NB4 (cell line): Measurements from ENCODE around the gene APOL4.

Source experiments
- MAX ChIP-seq: IDR thresholded peaks from 2 replicates; pipeline ENCODE4 v1.6.1; 2011; ENCODE audit warnings: low read depth, low read length
- POLR2A ChIP-seq: IDR thresholded peaks from 2 replicates; pipeline ENCODE4 v1.6.1; 2011; ENCODE audit warnings: mild to moderate bottlenecking; ENCODE audit not compliant: insufficient read length; ENCODE audit errors: extremely low read depth
- TF ChIP-seq, protein P1 (sequence below): IDR thresholded peaks from one replicate; pipeline ENCODE4 v1.5.1; 2012; ENCODE audit warnings: low read depth, low read length

DNA sequence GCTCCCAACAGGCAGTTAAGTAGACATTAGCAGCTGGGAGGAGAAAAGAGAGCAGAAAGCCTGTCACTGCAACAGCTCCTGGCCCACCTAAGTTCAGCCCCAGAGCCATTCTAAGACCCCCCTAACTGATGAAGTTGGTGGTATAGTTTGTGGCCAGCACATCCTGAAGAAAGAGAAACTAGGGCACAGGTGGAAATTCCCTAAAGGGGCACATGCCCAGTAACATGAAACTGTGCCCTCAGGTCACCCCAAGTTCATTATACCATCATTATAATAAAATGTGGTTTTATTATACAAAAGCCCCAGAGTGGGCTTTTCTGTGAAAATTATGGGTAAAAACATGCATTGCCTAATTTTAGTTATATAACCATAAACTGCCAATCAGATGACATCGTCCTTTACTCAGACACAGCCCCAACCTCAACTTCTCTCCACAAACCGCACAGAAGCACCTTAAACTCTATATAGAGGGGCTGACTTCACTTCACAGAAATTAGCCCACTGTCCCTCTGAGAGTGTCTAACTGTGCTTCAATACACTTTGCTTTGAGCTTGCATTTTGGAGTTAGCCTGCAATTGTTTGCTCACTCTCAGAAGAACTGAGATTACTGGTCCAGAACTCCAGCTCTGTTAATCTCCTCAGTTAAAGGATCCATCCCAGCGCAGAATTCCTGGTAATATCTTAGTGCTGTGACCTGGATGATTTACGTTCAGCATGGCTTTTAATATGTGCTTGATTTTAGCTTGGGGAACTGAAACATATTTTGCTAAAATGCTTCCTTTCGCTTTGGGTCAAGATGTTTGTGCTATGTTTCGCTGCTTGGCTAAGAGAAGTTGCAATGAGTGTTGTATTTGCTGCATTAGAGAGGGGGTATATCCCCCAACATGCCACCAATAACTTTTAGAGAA lies 39.2 kb downstream of the APOL4 start:
- no peak for TF ChIP-seq POLR2A
- TF ChIP-seq, protein P1, sequence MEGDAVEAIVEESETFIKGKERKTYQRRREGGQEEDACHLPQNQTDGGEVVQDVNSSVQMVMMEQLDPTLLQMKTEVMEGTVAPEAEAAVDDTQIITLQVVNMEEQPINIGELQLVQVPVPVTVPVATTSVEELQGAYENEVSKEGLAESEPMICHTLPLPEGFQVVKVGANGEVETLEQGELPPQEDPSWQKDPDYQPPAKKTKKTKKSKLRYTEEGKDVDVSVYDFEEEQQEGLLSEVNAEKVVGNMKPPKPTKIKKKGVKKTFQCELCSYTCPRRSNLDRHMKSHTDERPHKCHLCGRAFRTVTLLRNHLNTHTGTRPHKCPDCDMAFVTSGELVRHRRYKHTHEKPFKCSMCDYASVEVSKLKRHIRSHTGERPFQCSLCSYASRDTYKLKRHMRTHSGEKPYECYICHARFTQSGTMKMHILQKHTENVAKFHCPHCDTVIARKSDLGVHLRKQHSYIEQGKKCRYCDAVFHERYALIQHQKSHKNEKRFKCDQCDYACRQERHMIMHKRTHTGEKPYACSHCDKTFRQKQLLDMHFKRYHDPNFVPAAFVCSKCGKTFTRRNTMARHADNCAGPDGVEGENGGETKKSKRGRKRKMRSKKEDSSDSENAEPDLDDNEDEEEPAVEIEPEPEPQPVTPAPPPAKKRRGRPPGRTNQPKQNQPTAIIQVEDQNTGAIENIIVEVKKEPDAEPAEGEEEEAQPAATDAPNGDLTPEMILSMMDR: no peak
- no peak for TF ChIP-seq MAX
